Spleen (tissue), 7 donors: Measurements from ENCODE around the gene NCLN.
A peak's percentile ranks its signal among the peaks of the same experiment; 100 is the strongest.

Experiments
- CTCF ChIP-seq, 11 experiments: fragments of 200-600 bp in 7 of 11; fragments of 450-650 bp in 4 of 11; sonication (generic) in 4 of 11; IDR thresholded peaks in 8 of 11; conservative IDR thresholded peaks in 3 of 11; 1 replicate in 7 of 11; 2 replicates in 4 of 11; pipeline versions ENCODE4 v1.4.0 to v1.8.0; 2016 to 2021; ENCODE audit warnings: antibody characterized with exemption in 11 of 11, inconsistent platforms in 4 of 11, mild to moderate bottlenecking in 1 of 11
- POLR2A ChIP-seq, 3 donors: fragments of 450-650 bp; IDR thresholded peaks; one replicate each; pipeline ENCODE4 v1.5.1; 2017; ENCODE audit warnings: antibody characterized with exemption in 3 of 3, mild to moderate bottlenecking in 1 of 3
- POLR2AphosphoS5 ChIP-seq, 3 donors: sonication (generic); formaldehyde crosslinking; IDR thresholded peaks; one replicate each; pipeline ENCODE4 v1.5.1; 2017; ENCODE audit warnings: antibody characterized with exemption in 3 of 3
- donor health status: DM: no; HTN: no; CAD: no; lungs with moderate emphysema.
- donor health status: DM: no; HTN: no; CAD: no.
- donor health status: DM: no; HTN: no; CAD: no.

- TF ChIP-seq CTCF (IDR thresholded peaks at IDR 0.05 in 8 of 11, conservative IDR thresholded peaks at IDR 0.05 in 3 of 11) (no peak), POLR2AphosphoS5 (IDR thresholded peaks at IDR 0.05) (peak in 1 of 3 donors; percentile 23), POLR2A (IDR thresholded peaks at IDR 0.05) (no peak)
Observed at GRCh38 chr19:3201072-3201700, 15.5 kb downstream of the NCLN start.
